Endothelial cell of umbilical vein (primary cell): ENCODE results near the gene FAM240B. TPM values are rescaled to one million over a fixed set of nuclear protein-coding genes. Genes with fewer than 3 reads are reported as not detected.

Experiments
- BruUV-seq: library from RNA; stranded (reverse); fragments of 400-500 nt; replicated peaks from 2 replicates; lab custom pipeline; 2021; lab: Mats Ljungman, UMichigan
- CTCF ChIA-PET: fragments of 300-600, 350-600 bp; sonication (Branson Sonifier 250); formaldehyde crosslinking; loops from one replicate; lab custom pipeline; 2021; ENCODE audit warnings: antibody characterized with exemption, inconsistent platforms; lab: Charles Lee
- POLR2A ChIA-PET: fragments of 300-600, 350-600 bp; sonication (Branson Sonifier 250); formaldehyde crosslinking; loops from one replicate; lab custom pipeline; 2021; ENCODE audit warnings: antibody characterized with exemption, inconsistent platforms; lab: Charles Lee
- DNase-seq: peaks from one replicate; pipeline ENCODE4 v3.0.0-alpha.2; 2011; ENCODE audit warnings: low read depth, low spot score
- FAIRE-seq: peaks from 2 replicates; lab custom pipeline; 2011; peaks lifted over from hg19 to GRCh38; lab: Jason Lieb, UNC
- H2AFZ ChIP-seq: 2 replicates; pipeline ENCODE4 v1.6.0; 2012; ENCODE audit warnings: low read depth, low read length, control low read depth, inconsistent platforms
- H3K27ac ChIP-seq: 2 replicates; pipeline ENCODE4 v1.5.1; 2011; ENCODE audit warnings: low read depth, mild to moderate bottlenecking, control low read depth, low read length, moderate library complexity; ENCODE audit not compliant: insufficient read depth
- H3K27me3 ChIP-seq, 2 experiments: 2 replicates each; pipeline versions ENCODE4 v1.6.0 to v1.6.1; 2011; ENCODE audit warnings: low read length in 2 of 2, mixed read lengths in 1 of 2; ENCODE audit not compliant: control insufficient read depth in 2 of 2, insufficient read depth in 2 of 2
- H3K36me3 ChIP-seq, 2 experiments: 2 replicates in 1 of 2; 3 replicates in 1 of 2; pipeline ENCODE4 v1.5.1; 2011; ENCODE audit warnings: low read length in 2 of 2, mild to moderate bottlenecking in 1 of 2, moderate library complexity in 1 of 2; ENCODE audit not compliant: control insufficient read depth in 2 of 2, insufficient read depth in 2 of 2; ENCODE audit errors: extremely low read depth in 1 of 2
- H3K4me1 ChIP-seq: 3 replicates; pipeline ENCODE4 v1.5.1; 2011; ENCODE audit warnings: mild to moderate bottlenecking, low read length; ENCODE audit not compliant: control insufficient read depth, insufficient read depth; ENCODE audit errors: extremely low read depth
- H3K4me2 ChIP-seq: 2 replicates; pipeline ENCODE4 v1.6.1; 2011; ENCODE audit warnings: low read length, control low read depth, mixed read lengths; ENCODE audit not compliant: insufficient read depth
- H3K4me3 ChIP-seq, 3 experiments: fragments of 200-600 bp in 1 of 3; sonication (generic), shearing (Covaris generic) in 1 of 3; replicated peaks in 1 of 3; 2 replicates each; pipeline ENCODE4 v1.5.1; 2011 to 2016; ENCODE audit warnings: control low read depth in 3 of 3, low read length in 3 of 3, mild to moderate bottlenecking in 2 of 3, inconsistent platforms in 1 of 3, low read depth in 1 of 3, moderate library complexity in 1 of 3; ENCODE audit not compliant: insufficient read depth in 1 of 3
- H3K79me2 ChIP-seq: 2 replicates; pipeline ENCODE4 v1.6.0; 2012; ENCODE audit warnings: low read length, inconsistent platforms; ENCODE audit not compliant: control insufficient read depth, insufficient read depth
- H3K9ac ChIP-seq: replicated peaks from 2 replicates; pipeline ENCODE3; 2011; ENCODE audit warnings: low read length, control low read depth; ENCODE audit not compliant: insufficient read depth; ENCODE audit errors: extremely low read depth
- H3K9me1 ChIP-seq: replicated peaks from 3 replicates; pipeline ENCODE4 v1.6.0; 2011; ENCODE audit warnings: mild to moderate bottlenecking, low read length; ENCODE audit not compliant: control insufficient read depth, insufficient read depth; ENCODE audit errors: extremely low read depth
- H3K9me3 ChIP-seq: replicated peaks from 2 replicates; pipeline ENCODE4 v1.5.1; 2012; ENCODE audit warnings: low read length, inconsistent platforms; ENCODE audit not compliant: control insufficient read depth, insufficient read depth
- H4K20me1 ChIP-seq: replicated peaks from 2 replicates; pipeline ENCODE3; 2011; ENCODE audit warnings: mild to moderate bottlenecking, low read length; ENCODE audit not compliant: control insufficient read depth, insufficient read depth; ENCODE audit errors: extremely low read depth
- CTCF ChIP-seq, 2 donors: IDR thresholded peaks; 1 replicate in 1 of 2; 2 replicates in 1 of 2; pipeline ENCODE4 v1.5.1; 2011; ENCODE audit warnings: low read length in 2 of 2, mild to moderate bottlenecking in 2 of 2, moderate library complexity in 2 of 2, control low read depth in 1 of 2, inconsistent platforms in 1 of 2, low read depth in 1 of 2; ENCODE audit not compliant: insufficient read depth in 1 of 2; ENCODE audit errors: extremely low read depth in 1 of 2
- EZH2 ChIP-seq: IDR thresholded peaks from 2 replicates; pipeline ENCODE4 v1.6.1; 2012; ENCODE audit warnings: borderline replicate concordance, low read depth, mild to moderate bottlenecking, moderate library complexity, low read length, inconsistent platforms; ENCODE audit not compliant: severe bottlenecking
- FOS ChIP-seq: IDR thresholded peaks from 2 replicates; pipeline ENCODE4 v1.6.1; 2011; ENCODE audit warnings: mild to moderate bottlenecking, low read length, moderate library complexity, borderline replicate concordance; ENCODE audit not compliant: insufficient read depth
- GATA2 ChIP-seq: IDR thresholded peaks from 2 replicates; pipeline ENCODE4 v1.7.0; 2011; ENCODE audit warnings: low read depth, mild to moderate bottlenecking, moderate library complexity, mixed read lengths, low read length; ENCODE audit not compliant: insufficient read length, insufficient read depth
- JUN ChIP-seq: IDR thresholded peaks from 2 replicates; pipeline ENCODE4 v1.6.1; 2011; ENCODE audit warnings: borderline replicate concordance, low read depth; ENCODE audit not compliant: insufficient read length, insufficient read depth
- MAX ChIP-seq: IDR thresholded peaks from 2 replicates; pipeline ENCODE4 v1.6.1; 2011; ENCODE audit not compliant: insufficient read depth, insufficient read length
- MYC ChIP-seq: IDR thresholded peaks from one replicate; pipeline ENCODE4 v1.6.1; 2011; ENCODE audit warnings: mild to moderate bottlenecking, low read depth, low read length
- POLR2A ChIP-seq: IDR thresholded peaks from 2 replicates; pipeline ENCODE4 v1.6.1; 2012; ENCODE audit warnings: low read depth, mild to moderate bottlenecking, control low read depth, low read length
- POLR2AphosphoS5 ChIP-seq: IDR thresholded peaks from 2 replicates; pipeline ENCODE4 v1.6.1; 2012; ENCODE audit warnings: low read depth, mild to moderate bottlenecking, control low read depth, low read length, moderate library complexity; ENCODE audit not compliant: insufficient read depth
- dilution Hi-C: fragments of 300-500 bp; cut with MboI; formaldehyde crosslinking; loops from one replicate; pipeline ENCODE4 v1.15.0; 2019; ENCODE audit warnings: low sequenced_read_pairs; ENCODE audit not compliant: extremely low pct_ligation_motif_present
- intact Hi-C: fragments of 100-400 bp; cut with micrococcal nuclease; formaldehyde crosslinking; loops from one replicate; pipeline ENCODE4 v1.10.0; 2022
- polyA plus RNA-seq, 4 experiments: library from polyadenylated mRNA; depleted of rRNA in 3 of 4; stranded (reverse) in 3 of 4; unstranded in 1 of 4; fragments of >200 nt; gene quantifications; 2 replicates each; pipeline versions ENCODE4 v1.2.1 to v1.2.3, GENCODE V29; 2011 to 2012; ENCODE audit warnings: missing spikeins in 1 of 4
- total RNA-seq: library from RNA; stranded (reverse); gene quantifications from 2 replicates; pipeline ENCODE4 v1.2.3, GENCODE V29; 2021

FAM240B gene
- total and polyA plus RNA-seq, 2 donors (not counting 3 experiments of a cell fraction or from before 2014, with no cell fraction given), result not detected

GRCh38 chr9:38673399-38674193, 46.3 kb downstream of the FAM240B start:
- H3K79me2 ChIP-seq, result no peaks in the 10 kb centered on the region
- H3K4me3 ChIP-seq, result no peak overlapping the region
- FAIRE-seq (no peak), DNase-seq (no peak)
- no peaks in the 10 kb centered on the region for H3K9me1 ChIP-seq
- CTCF ChIA-PET, result no interaction called here
- intact Hi-C loops (loop anchor here (5.0 kb wide), 1 partner anchor 51 kb away; the partner anchor contains the start of gene ANKRD18A), dilution Hi-C loops (no loop called here)
- peaks cover 3% of the 10 kb centered on the region for H3K4me1 ChIP-seq
- H3K4me2 ChIP-seq, result no peak overlapping the region
- H3K9me3 ChIP-seq, result no peaks in the 10 kb centered on the region
- no TSS peak for BruUV-seq
- POLR2A ChIA-PET, result no interaction called here
- no peak overlapping the region for H2AFZ ChIP-seq
- no peaks in the 10 kb centered on the region for H3K36me3 ChIP-seq
- no peak for TF ChIP-seq MYC
- no peak for TF ChIP-seq POLR2AphosphoS5
- no peak for TF ChIP-seq MAX
- no peak for TF ChIP-seq FOS
- TF ChIP-seq POLR2A, result no peak
- no peak for TF ChIP-seq CTCF (IDR thresholded peaks at IDR 0.05; ENCODE audit: extremely low read depth in 1 of 2, insufficient read depth in 1 of 2, low read depth in 1 of 2, low read length in 2 of 2)
- no peak for TF ChIP-seq EZH2
- no peak for TF ChIP-seq JUN
- TF ChIP-seq GATA2, result no peak
- H4K20me1 ChIP-seq, result no peaks in the 10 kb centered on the region
- no peak overlapping the region for H3K9ac ChIP-seq
- H3K27ac ChIP-seq, result no peak overlapping the region
- no peaks in the 10 kb centered on the region for H3K27me3 ChIP-seq
